Stimulated activated CD8-positive, alpha-beta memory T cell treated with anti-CD3 and anti-CD28 coated beads, Interleukin-15, amount 100 ng/mL, for 1 hour (primary cell): Measurements from ENCODE around the gene SRGAP3.

Experiments used
- DNase-seq: peaks from one replicate; pipeline ENCODE4 v3.0.0-alpha.2; 2020; ENCODE audit warnings: low read depth

Gene SRGAP3

DNA sequence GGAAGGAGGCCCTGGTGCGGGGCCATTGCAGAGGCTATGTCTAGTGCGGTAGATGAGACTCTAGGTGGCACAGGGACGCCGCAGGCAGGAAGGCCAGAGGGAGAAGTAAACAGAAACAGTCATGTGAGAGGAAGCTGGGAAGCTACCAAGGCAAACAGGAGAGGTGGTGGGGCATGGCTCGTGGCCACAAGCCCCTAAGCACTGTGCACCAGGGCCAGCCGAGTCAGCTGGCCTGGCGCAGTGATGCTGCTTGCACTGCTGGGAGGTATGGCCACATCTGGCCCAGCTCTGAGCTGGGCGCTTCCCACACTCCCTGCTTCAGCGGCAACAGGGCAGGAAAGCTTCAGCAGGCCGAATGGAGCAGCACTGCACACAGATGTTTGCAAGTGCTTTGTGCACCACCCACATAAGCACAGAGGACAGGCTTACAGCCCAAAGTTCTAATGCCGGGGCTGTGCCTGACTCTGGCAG, 76.6 kb downstream of the SRGAP3 start:
- DNase-seq, result no peak

DNA sequence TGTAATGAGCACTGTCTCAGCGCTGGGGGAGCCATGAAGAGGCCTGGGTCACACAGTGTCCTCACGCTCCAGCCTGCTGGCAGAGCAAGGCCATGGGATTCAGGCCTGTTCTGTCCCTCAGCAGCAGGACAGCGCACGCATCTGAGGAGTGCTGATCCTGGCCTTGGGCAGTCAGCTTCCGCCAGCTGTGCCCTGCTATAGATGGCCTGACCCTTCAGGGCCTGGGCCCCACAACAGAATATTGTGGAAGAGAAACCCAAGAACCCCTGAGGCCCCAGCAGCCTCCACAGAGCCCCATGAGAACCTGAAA, 78.6 kb downstream of the SRGAP3 start:
- no peak for DNase-seq

- DNase-seq, result no peak
Measured at GRCh38 chr3:9169956-9170850, 79.2 kb downstream of the SRGAP3 start.

DNA sequence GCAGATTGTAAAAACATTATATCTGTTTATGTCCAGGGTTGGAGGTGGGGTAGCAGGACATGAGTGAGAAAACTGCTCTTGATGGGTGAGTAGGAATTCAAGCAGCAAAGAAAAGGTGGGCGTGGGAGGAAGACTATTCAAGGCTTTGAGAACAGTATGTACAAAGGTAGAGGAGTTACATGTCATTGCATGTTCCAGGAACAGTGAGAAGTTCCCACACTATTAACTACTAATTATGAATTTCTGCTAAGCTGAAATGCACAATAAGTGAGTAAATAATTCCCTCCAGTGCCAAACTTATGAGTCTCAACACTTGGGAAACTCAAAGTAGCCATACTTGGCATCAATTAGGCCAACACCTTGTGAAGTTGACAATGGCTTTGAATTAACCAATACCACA, 80.1 kb downstream of the SRGAP3 start:
- no peak for DNase-seq

GRCh38 chr3:9168241-9168741, 81.2 kb downstream of the SRGAP3 start:
- no peak for DNase-seq

- no peak for DNase-seq
Measured at GRCh38 chr3:9167222-9167621, 82.2 kb downstream of the SRGAP3 start.

- DNase-seq, result no peak
Measured at GRCh38 chr3:9165421-9165820, 84.0 kb downstream of the SRGAP3 start.

DNA sequence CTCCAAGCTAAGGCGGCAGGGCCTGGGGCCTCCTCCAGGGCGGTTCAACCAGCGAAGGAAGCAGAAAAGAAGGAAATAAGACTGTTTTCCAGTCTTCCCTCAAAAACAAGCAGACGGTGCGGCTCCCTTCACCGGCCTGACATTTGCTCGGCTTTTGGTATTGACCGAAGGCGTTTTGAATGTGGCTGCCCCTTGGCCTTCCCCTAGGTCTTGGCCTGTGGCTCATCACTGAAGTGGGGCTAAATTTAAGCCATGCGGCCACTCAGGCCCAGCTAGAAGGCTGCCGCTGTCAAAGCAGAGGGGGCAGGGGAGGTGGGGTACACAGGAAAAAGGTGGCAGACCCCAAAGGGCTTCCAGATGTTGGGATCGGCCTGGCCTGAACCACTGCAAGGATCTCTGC, 86.2 kb downstream of the SRGAP3 start:
- no peak for DNase-seq

DNA sequence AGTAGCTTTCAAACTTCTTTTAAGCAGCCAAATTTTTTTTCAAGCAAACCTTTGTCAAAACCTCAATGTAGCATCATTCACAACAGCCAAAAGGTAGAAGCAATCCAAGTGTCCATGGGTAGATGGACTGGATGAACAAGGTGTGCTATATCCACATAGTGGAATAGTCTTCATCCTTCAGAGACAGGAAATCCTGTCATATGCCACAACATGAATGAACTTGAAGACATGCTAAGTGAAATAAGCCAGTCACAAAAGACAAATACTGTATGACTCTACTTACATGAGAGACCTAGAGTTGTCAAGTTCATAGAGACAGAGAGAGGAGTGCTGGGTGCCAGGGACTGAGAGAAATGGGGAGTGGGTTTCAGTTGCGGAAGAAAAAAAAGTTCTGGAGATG, 87.6 kb downstream of the SRGAP3 start:
- no peak for DNase-seq

- no peak for DNase-seq
Measured at GRCh38 chr3:9161298-9161697, 88.1 kb downstream of the SRGAP3 start.

- no peak for DNase-seq
Measured at GRCh38 chr3:9158865-9159630, 90.4 kb downstream of the SRGAP3 start.

- no peak for DNase-seq
Measured at GRCh38 chr3:9157651-9158362, 91.6 kb downstream of the SRGAP3 start.

DNA sequence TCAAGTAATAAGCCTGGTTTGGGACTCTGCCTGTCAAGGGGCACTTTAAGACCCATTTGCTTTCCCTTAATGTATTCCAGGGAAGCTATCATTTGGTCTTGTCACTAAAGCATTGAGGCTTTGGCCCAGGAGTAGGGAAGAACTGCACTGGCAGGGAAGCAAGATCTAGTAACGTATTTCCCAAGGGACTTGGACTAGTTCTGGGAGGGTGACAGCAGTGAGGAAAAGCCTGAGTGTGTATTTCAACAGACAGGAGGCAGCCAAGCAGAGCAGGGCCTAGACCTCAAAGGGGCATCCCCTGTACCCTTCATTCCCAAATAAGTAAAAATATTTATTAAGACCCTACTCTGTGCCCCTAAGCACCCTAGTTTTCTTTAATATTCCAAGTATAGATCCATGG, 92.8 kb downstream of the SRGAP3 start:
- no peak for DNase-seq

DNA sequence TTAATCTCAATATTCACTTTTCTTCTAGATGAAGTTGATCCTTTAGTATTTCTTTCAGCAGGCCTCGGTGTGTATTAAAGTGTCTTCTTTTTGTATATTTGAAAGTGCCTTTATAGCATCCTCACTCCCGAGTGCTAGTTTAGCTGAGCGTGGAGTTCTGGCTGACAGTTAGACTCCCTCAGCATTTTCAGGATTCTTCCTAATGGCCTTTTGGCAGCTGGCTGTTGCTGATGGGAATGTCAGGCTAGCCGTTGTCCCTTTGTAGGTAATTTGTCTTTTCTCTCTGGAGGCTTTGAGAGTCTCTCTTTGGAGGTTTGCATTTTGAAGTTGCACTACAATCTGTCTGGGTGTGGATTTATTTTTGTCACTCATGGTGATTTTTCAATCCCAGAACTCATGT, 94.4 kb downstream of the SRGAP3 start:
- DNase-seq, result no peak

GRCh38 chr3:9153904-9154619, 95.4 kb downstream of the SRGAP3 start:
- DNase-seq, result no peak

GRCh38 chr3:9151240-9151639, 98.2 kb downstream of the SRGAP3 start:
- DNase-seq, result no peak

GRCh38 chr3:9149566-9149965, 99.9 kb downstream of the SRGAP3 start:
- no peak for DNase-seq

DNA sequence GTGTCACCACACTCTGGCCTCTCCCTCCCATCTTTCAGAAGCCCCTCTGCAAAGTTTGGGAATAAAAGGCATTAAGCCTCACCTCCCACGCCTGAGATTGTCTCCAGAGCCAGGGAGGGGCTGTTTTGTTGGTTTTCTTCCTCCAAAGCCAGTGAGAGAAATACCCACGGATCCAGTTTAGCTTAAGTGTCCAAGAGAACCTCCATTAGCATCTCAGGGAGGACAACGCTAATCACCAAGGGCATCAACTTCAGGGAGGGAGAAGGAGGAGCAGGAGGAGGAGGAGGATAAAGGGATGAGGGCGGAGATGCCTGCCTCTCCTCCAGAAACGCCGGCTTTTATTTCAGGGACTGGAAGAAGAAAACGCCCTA, 101.6 kb downstream of the SRGAP3 start:
- DNase-seq, result no peak

- no peak for DNase-seq
Measured at GRCh38 chr3:9147215-9147895, 102.1 kb downstream of the SRGAP3 start.

DNA sequence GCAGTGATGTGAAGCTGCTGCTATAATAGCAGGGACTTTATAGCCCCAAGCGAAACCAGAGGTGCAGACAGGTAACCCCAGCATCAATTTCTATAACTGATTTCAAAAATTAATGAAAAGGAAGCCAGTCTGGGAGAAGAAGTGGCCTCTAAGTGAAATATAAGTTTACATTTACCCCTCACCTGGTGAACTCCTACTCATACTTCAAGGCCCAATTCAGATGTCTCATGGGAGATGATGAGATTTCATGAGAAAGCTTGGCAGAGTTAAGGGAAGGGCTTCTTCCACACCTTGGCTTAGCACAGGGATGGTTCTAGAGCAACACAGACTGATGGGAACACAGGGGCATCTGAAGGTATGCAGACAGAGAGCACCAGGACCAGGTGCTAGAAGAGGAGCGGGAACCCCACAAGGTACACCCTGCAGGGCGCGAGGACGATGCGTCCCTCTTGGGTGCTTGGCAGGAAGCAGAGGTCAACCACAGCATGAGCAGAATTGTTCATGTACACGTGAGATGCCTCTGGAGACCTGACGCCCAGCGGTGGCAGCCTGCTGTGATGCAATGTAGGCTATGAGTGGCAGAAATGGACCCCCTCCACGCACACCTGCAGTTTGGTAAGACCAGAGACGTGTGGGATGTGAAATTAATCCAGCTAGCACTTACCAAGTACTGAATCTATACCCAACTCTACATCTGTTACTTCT, 102.9 kb downstream of the SRGAP3 start:
- DNase-seq, result no peak

- no peak for DNase-seq
Measured at GRCh38 chr3:9143184-9143583, 106.3 kb downstream of the SRGAP3 start.
